HUES64 (cell line): ENCODE measurements around the gene DGKB.

Experiments used
- H3K27ac ChIP-seq: 2 replicates; pipeline ENCODE4 v1.7.0; 2013; ENCODE audit warnings: low read depth, low read length, inconsistent platforms
- H3K27me3 ChIP-seq: 2 replicates; pipeline ENCODE4 v1.6.1; 2013; ENCODE audit warnings: mild to moderate bottlenecking, low read length; ENCODE audit not compliant: insufficient read depth
- H3K36me3 ChIP-seq: 2 replicates; pipeline ENCODE4 v1.6.1; 2013; ENCODE audit warnings: mild to moderate bottlenecking, low read length; ENCODE audit not compliant: insufficient read depth
- H3K4me1 ChIP-seq: 2 replicates; pipeline ENCODE4 v1.6.1; 2013; ENCODE audit warnings: mild to moderate bottlenecking, low read length, moderate library complexity; ENCODE audit not compliant: insufficient read depth
- H3K4me3 ChIP-seq: 2 replicates; pipeline ENCODE4 v1.5.1; 2013; ENCODE audit warnings: mild to moderate bottlenecking, low read length, moderate library complexity
- H3K9ac ChIP-seq: 2 replicates; pipeline ENCODE4 v1.6.1; 2013; ENCODE audit warnings: mild to moderate bottlenecking, low read depth, low read length
- H3K9me3 ChIP-seq: 2 replicates; pipeline ENCODE4 v1.6.1; 2013; ENCODE audit warnings: low read depth, low read length; ENCODE audit not compliant: insufficient read depth
- WGBS: fragments of 150-250, 120-280 bp; methylation state at CpG from one replicate; pipeline ENCODE4 v1.1.7; 2013; ENCODE audit warnings: missing lambda C conversion rate; 5-methylcytosine and 5-hydroxymethylcytosine counted together

DGKB gene

GRCh38 chr7:14717816-14718215, 184.7 kb downstream of the DGKB start:
- H3K9ac ChIP-seq: no peak overlapping the region
- no CpG with 5 or more reads among the region's 1 CpG for WGBS
- no peak overlapping the region for H3K4me3 ChIP-seq
- no peaks in the 10 kb centered on the region for H3K27me3 ChIP-seq
- no peaks in the 10 kb centered on the region for H3K36me3 ChIP-seq
- H3K4me1 ChIP-seq: peaks cover 15% of the 10 kb centered on the region
- H3K27ac ChIP-seq: no peak overlapping the region
- no peaks in the 10 kb centered on the region for H3K9me3 ChIP-seq

GRCh38 chr7:14717169-14717568, 185.4 kb downstream of the DGKB start:
- Histone ChIP-seq H3K27ac (no peak overlapping the region), H3K36me3 (no peaks in the 10 kb centered on the region), H3K9me3 (no peaks in the 10 kb centered on the region), H3K9ac (no peak overlapping the region), H3K4me1 (peaks cover 15% of the 10 kb centered on the region), H3K4me3 (no peak overlapping the region), H3K27me3 (no peaks in the 10 kb centered on the region)

GRCh38 chr7:14714161-14714728, 188.3 kb downstream of the DGKB start:
- 97% methylated on average over 3 of the region's 3 CpGs for WGBS
- H3K4me1 ChIP-seq: peaks cover 15% of the 10 kb centered on the region
- H3K36me3 ChIP-seq: no peaks in the 10 kb centered on the region
- H3K9me3 ChIP-seq: no peaks in the 10 kb centered on the region
- no peak overlapping the region for H3K9ac ChIP-seq
- H3K4me3 ChIP-seq: no peak overlapping the region
- H3K27ac ChIP-seq: no peak overlapping the region
- H3K27me3 ChIP-seq: no peaks in the 10 kb centered on the region

- H3K4me3 ChIP-seq: no peak overlapping the region
- no peaks in the 10 kb centered on the region for H3K36me3 ChIP-seq
- H3K27me3 ChIP-seq: no peaks in the 10 kb centered on the region
- no peak overlapping the region for H3K27ac ChIP-seq
- H3K9me3 ChIP-seq: no peaks in the 10 kb centered on the region
- H3K9ac ChIP-seq: no peak overlapping the region
- no peaks in the 10 kb centered on the region for H3K4me1 ChIP-seq
Observed at GRCh38 chr7:14698239-14698638, 204.3 kb downstream of the DGKB start.

GRCh38 chr7:14697684-14698083, 204.9 kb downstream of the DGKB start:
- Histone ChIP-seq H3K4me1 (no peaks in the 10 kb centered on the region), H3K27ac (no peak overlapping the region), H3K4me3 (no peak overlapping the region), H3K36me3 (no peaks in the 10 kb centered on the region), H3K9me3 (no peaks in the 10 kb centered on the region), H3K27me3 (no peaks in the 10 kb centered on the region), H3K9ac (no peak overlapping the region)

- no peaks in the 10 kb centered on the region for H3K9me3 ChIP-seq
- H3K36me3 ChIP-seq: no peaks in the 10 kb centered on the region
- no peaks in the 10 kb centered on the region for H3K4me1 ChIP-seq
- no peak overlapping the region for H3K4me3 ChIP-seq
- no peak overlapping the region for H3K27ac ChIP-seq
- WGBS: 10% methylated on average over 3 of the region's 3 CpGs
- no peak overlapping the region for H3K9ac ChIP-seq
- no peaks in the 10 kb centered on the region for H3K27me3 ChIP-seq
Observed at GRCh38 chr7:14691597-14692203, 210.9 kb downstream of the DGKB start.

- Histone ChIP-seq H3K27ac (no peak overlapping the region), H3K4me1 (no peaks in the 10 kb centered on the region), H3K4me3 (no peak overlapping the region), H3K36me3 (no peaks in the 10 kb centered on the region), H3K9ac (no peak overlapping the region), H3K27me3 (no peaks in the 10 kb centered on the region), H3K9me3 (no peaks in the 10 kb centered on the region)
- 90% methylated on average over 2 of the region's 2 CpGs for WGBS
Observed at GRCh38 chr7:14691034-14691433, 211.5 kb downstream of the DGKB start.

GRCh38 chr7:14690486-14690885, 212.1 kb downstream of the DGKB start:
- H3K9me3 ChIP-seq: no peaks in the 10 kb centered on the region
- H3K27ac ChIP-seq: no peak overlapping the region
- no peak overlapping the region for H3K4me3 ChIP-seq
- no peak overlapping the region for H3K9ac ChIP-seq
- no peaks in the 10 kb centered on the region for H3K27me3 ChIP-seq
- WGBS: 96% methylated on average over 3 of the region's 3 CpGs
- H3K4me1 ChIP-seq: no peaks in the 10 kb centered on the region
- H3K36me3 ChIP-seq: no peaks in the 10 kb centered on the region

- H3K9me3 ChIP-seq: no peaks in the 10 kb centered on the region
- WGBS: 89% methylated on average over 4 of the region's 5 CpGs
- H3K4me1 ChIP-seq: no peaks in the 10 kb centered on the region
- H3K36me3 ChIP-seq: no peaks in the 10 kb centered on the region
- no peak overlapping the region for H3K27ac ChIP-seq
- no peak overlapping the region for H3K9ac ChIP-seq
- no peak overlapping the region for H3K4me3 ChIP-seq
- H3K27me3 ChIP-seq: no peaks in the 10 kb centered on the region
Observed at GRCh38 chr7:14690075-14690474, 212.5 kb downstream of the DGKB start.

GRCh38 chr7:14688208-14688607, 214.3 kb downstream of the DGKB start:
- Histone ChIP-seq H3K9me3 (no peaks in the 10 kb centered on the region), H3K4me1 (no peaks in the 10 kb centered on the region), H3K27me3 (no peaks in the 10 kb centered on the region), H3K36me3 (no peaks in the 10 kb centered on the region), H3K9ac (no peak overlapping the region), H3K27ac (no peak overlapping the region), H3K4me3 (no peak overlapping the region)
- WGBS: 100% methylated on average over 2 of the region's 3 CpGs

GRCh38 chr7:14687777-14688176, 214.8 kb downstream of the DGKB start:
- no peaks in the 10 kb centered on the region for H3K36me3 ChIP-seq
- no peak overlapping the region for H3K4me3 ChIP-seq
- H3K4me1 ChIP-seq: no peaks in the 10 kb centered on the region
- WGBS: 98% methylated on average over 3 of the region's 3 CpGs
- H3K9me3 ChIP-seq: no peaks in the 10 kb centered on the region
- H3K27me3 ChIP-seq: no peaks in the 10 kb centered on the region
- no peak overlapping the region for H3K27ac ChIP-seq
- no peak overlapping the region for H3K9ac ChIP-seq

- Histone ChIP-seq H3K27ac (no peak overlapping the region), H3K36me3 (no peaks in the 10 kb centered on the region), H3K9ac (no peak overlapping the region), H3K27me3 (no peaks in the 10 kb centered on the region), H3K4me3 (no peak overlapping the region), H3K9me3 (no peaks in the 10 kb centered on the region), H3K4me1 (no peaks in the 10 kb centered on the region)
- WGBS: 100% methylated on average over 1 of the region's 3 CpGs
Observed at GRCh38 chr7:14687241-14687640, 215.3 kb downstream of the DGKB start.
